HG02840 (cell line): ENCODE data around the gene GTF3C4.

Experiments used
- ATAC-seq: cut with Tn5 transposase; IDR thresholded peaks from one replicate; pipeline ENCODE4 v1.9.1; 2021; ENCODE audit warnings: mild to moderate bottlenecking, moderate library complexity, moderate number of reproducible peaks; ENCODE audit not compliant: unreplicated experiment, low FRiP score

Gene GTF3C4

GRCh38 chr9:132670457-132671391 lies at the start of gene GTF3C4:
TSS of gene GTF3C4 (plus strand) at chr9:132670464. CDS start at chr9:132670599, 135 bp downstream.
- peak; percentile 53 for ATAC-seq

GRCh38 chr9:132622159-132622558 lies 48.1 kb upstream of the GTF3C4 start:
- no peak for ATAC-seq

- ATAC-seq: no peak
These were observed 44.0 kb upstream of the GTF3C4 start for GRCh38 chr9:132626285-132626684.

- no peak for ATAC-seq
These were observed 43.2 kb upstream of the GTF3C4 start for GRCh38 chr9:132627106-132627505.

- ATAC-seq: no peak
These were observed 42.7 kb upstream of the GTF3C4 start for GRCh38 chr9:132627594-132627993.

GRCh38 chr9:132628746-132629145 lies 41.5 kb upstream of the GTF3C4 start:
- no peak for ATAC-seq

GRCh38 chr9:132630116-132630515 lies 40.1 kb upstream of the GTF3C4 start:
- no peak for ATAC-seq

- no peak for ATAC-seq
These were observed 39.5 kb upstream of the GTF3C4 start for GRCh38 chr9:132630811-132631210.

- no peak for ATAC-seq
These were observed 39.0 kb upstream of the GTF3C4 start for GRCh38 chr9:132631280-132631679.

- ATAC-seq: no peak
These were observed 38.6 kb upstream of the GTF3C4 start for GRCh38 chr9:132631685-132632084.

- no peak for ATAC-seq
These were observed 37.7 kb upstream of the GTF3C4 start for GRCh38 chr9:132632413-132633129.

GRCh38 chr9:132634327-132634726 lies 35.9 kb upstream of the GTF3C4 start:
- ATAC-seq: no peak

GRCh38 chr9:132637351-132637750 lies 32.9 kb upstream of the GTF3C4 start:
- ATAC-seq: no peak

GRCh38 chr9:132637801-132638200 lies 32.5 kb upstream of the GTF3C4 start:
- ATAC-seq: no peak

GRCh38 chr9:132638240-132638639 lies 32.0 kb upstream of the GTF3C4 start:
- no peak for ATAC-seq

GRCh38 chr9:132639322-132639721 lies 30.9 kb upstream of the GTF3C4 start:
- no peak for ATAC-seq

GRCh38 chr9:132641216-132641615 lies 29.0 kb upstream of the GTF3C4 start:
- no peak for ATAC-seq

- ATAC-seq: no peak
These were observed 26.0 kb upstream of the GTF3C4 start for GRCh38 chr9:132644251-132644650.

GRCh38 chr9:132645306-132645705 lies 25.0 kb upstream of the GTF3C4 start:
- ATAC-seq: no peak

- ATAC-seq: no peak
These were observed 24.6 kb upstream of the GTF3C4 start for GRCh38 chr9:132645711-132646110.

- ATAC-seq: no peak
These were observed 23.5 kb upstream of the GTF3C4 start for GRCh38 chr9:132646726-132647125.

GRCh38 chr9:132647355-132647754 lies 22.9 kb upstream of the GTF3C4 start:
- no peak for ATAC-seq
